ENCODE measurements around the gene CNTNAP5. TPM values are rescaled to one million over a fixed set of nuclear protein-coding genes. Genes with fewer than 3 reads are reported as not detected.

Gene CNTNAP5
- total RNA-seq, 3 donors from 2014 or later (not counting 1 experiment from before 2014, with no cell fraction given), result not detected

DNA sequence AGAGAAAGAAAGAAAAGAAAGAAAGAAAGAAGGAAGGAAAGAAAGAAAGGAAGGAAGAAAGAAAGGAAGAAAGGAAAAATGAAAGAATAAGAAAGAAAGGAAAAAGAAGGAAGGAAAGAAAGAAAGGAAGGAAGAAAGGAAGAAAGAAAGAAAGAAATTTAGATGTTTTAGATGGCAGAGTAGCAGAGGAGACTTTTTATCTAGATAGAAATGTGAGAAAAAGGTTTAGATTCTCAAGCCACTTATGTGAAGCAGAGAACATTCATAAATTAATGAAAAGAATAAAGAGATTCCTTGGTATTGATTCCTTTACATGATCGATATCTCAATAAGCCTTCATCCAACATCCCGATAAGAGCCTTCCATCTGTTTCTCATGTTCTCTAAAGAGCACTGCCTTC is 513.5 kb downstream of the CNTNAP5 start:
- H3K27ac ChIP-seq (ENCODE audit: low read length), result no peak overlapping the region
- no peaks in the 10 kb centered on the region for H3K9me3 ChIP-seq (ENCODE audit: control insufficient read depth, insufficient read depth, low read length)
- intact Hi-C loops (cut with micrococcal nuclease), result no loop called here
- no peaks in the 10 kb centered on the region for H3K27me3 ChIP-seq (ENCODE audit: control insufficient read depth, insufficient read depth, low read length)
- no peak for DNase-seq
- no peak overlapping the region for H3K27ac Mint-ChIP-seq
- no peak overlapping the region for H3K4me3 ChIP-seq (ENCODE audit: low read length)
- ATAC-seq, result no peak
- H3K27me3 Mint-ChIP-seq (ENCODE audit: low read depth in 2 of 2), result no peaks in the 10 kb centered on the region
- no peak overlapping the region for H3K4me3 Mint-ChIP-seq
- no peaks in the 10 kb centered on the region for H3K4me1 ChIP-seq (ENCODE audit: control insufficient read depth, insufficient read depth, low read length)
- no peaks in the 10 kb centered on the region for H3K36me3 Mint-ChIP-seq
- H3K4me1 Mint-ChIP-seq, result no peaks in the 10 kb centered on the region
- TF ChIP-seq, protein P1, sequence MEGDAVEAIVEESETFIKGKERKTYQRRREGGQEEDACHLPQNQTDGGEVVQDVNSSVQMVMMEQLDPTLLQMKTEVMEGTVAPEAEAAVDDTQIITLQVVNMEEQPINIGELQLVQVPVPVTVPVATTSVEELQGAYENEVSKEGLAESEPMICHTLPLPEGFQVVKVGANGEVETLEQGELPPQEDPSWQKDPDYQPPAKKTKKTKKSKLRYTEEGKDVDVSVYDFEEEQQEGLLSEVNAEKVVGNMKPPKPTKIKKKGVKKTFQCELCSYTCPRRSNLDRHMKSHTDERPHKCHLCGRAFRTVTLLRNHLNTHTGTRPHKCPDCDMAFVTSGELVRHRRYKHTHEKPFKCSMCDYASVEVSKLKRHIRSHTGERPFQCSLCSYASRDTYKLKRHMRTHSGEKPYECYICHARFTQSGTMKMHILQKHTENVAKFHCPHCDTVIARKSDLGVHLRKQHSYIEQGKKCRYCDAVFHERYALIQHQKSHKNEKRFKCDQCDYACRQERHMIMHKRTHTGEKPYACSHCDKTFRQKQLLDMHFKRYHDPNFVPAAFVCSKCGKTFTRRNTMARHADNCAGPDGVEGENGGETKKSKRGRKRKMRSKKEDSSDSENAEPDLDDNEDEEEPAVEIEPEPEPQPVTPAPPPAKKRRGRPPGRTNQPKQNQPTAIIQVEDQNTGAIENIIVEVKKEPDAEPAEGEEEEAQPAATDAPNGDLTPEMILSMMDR (IDR thresholded peaks at IDR 0.05), result no peak
- no peaks in the 10 kb centered on the region for H3K36me3 ChIP-seq (ENCODE audit: control insufficient read depth, insufficient read depth, low read length)
- peaks cover 9 to 22% of the 10 kb centered on the region in 2 donors for H3K9me3 Mint-ChIP-seq
- WGBS (ENCODE audit: insufficient coverage), result 98% methylated on average over 2 of the region's 2 CpGs

DNA sequence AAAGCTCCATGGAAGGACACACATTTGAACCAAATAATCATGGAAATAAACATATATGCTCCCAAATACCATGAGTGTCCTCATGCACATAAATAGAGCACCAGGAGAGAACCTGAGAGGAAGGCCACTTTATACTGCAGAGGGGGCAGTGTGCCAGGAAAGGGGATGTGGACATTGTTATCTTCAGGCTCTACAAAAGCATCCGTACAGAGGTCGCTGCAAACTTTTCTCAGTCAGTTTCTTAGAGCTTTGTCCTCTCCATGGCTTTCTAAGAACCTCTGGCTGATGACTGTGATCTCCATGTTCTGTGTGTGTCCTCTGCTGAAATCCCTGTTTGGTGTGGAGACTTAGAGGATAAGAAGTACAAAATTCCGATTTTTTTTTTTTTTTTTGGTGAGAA is 515.7 kb downstream of the CNTNAP5 start:
- H3K27ac ChIP-seq (ENCODE audit: low read length), result no peak overlapping the region
- DNase-seq (no peak), ATAC-seq (no peak)
- no peaks in the 10 kb centered on the region for H3K36me3 Mint-ChIP-seq
- H3K4me1 ChIP-seq (ENCODE audit: control insufficient read depth, insufficient read depth, low read length), result no peaks in the 10 kb centered on the region
- no peaks in the 10 kb centered on the region for H3K9me3 ChIP-seq (ENCODE audit: control insufficient read depth, insufficient read depth, low read length)
- peaks cover 8 to 17% of the 10 kb centered on the region in 2 donors for H3K9me3 Mint-ChIP-seq
- H3K27me3 Mint-ChIP-seq (ENCODE audit: low read depth in 2 of 2), result no peaks in the 10 kb centered on the region
- no peaks in the 10 kb centered on the region for H3K36me3 ChIP-seq (ENCODE audit: control insufficient read depth, insufficient read depth, low read length)
- H3K27ac Mint-ChIP-seq, result no peak overlapping the region
- TF ChIP-seq, protein P1 (IDR thresholded peaks at IDR 0.05), result no peak
- no peak overlapping the region for H3K4me3 Mint-ChIP-seq
- H3K4me3 ChIP-seq (ENCODE audit: low read length), result no peak overlapping the region
- WGBS (ENCODE audit: insufficient coverage), result 60% methylated on average over 2 of the region's 3 CpGs
- H3K4me1 Mint-ChIP-seq, result no peaks in the 10 kb centered on the region
- no peaks in the 10 kb centered on the region for H3K27me3 ChIP-seq (ENCODE audit: control insufficient read depth, insufficient read depth, low read length)
- intact Hi-C loops (cut with micrococcal nuclease), result no loop called here

DNA sequence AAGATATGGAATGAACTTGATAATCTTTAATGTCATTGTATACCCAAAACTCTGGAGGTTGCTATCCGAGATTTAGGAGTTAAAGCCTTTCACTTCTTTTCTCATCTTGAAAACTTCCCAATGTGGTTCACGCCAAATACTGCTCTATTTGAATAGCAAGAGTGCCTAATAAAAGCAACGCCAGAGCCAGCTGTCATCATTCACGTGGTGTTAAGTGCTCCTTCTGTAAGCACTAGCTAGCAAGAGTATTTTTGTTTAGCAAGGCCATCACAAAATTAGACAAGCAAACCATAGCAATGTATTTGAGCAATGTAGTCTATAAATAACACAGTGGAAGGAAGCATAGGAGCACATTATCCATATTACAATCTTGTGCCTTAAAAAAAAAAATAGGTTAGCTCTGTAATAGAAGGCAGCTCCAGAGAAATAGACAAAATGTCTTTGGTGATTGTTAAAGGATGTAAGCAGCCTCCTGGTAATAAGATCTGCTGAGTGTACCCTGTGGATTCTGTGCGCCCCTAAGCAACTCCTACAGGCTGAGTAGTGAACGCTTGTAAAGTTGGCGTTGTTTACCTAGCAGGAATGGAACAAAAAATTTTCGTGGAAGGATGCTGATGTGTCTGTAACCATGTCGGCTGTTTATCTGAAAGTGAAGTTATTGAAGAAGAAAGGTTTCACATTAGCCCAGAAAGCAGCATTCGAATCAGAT is 518.0 kb downstream of the CNTNAP5 start:
- no peaks in the 10 kb centered on the region for H3K36me3 Mint-ChIP-seq
- no peak overlapping the region for H3K4me3 Mint-ChIP-seq
- ATAC-seq (no peak), DNase-seq (no peak)
- Histone ChIP-seq H3K36me3 (ENCODE audit: control insufficient read depth, insufficient read depth, low read length) (no peaks in the 10 kb centered on the region), H3K4me1 (ENCODE audit: control insufficient read depth, insufficient read depth, low read length) (no peaks in the 10 kb centered on the region), H3K27ac (ENCODE audit: low read length) (no peak overlapping the region), H3K27me3 (ENCODE audit: control insufficient read depth, insufficient read depth, low read length) (no peaks in the 10 kb centered on the region), H3K9me3 (ENCODE audit: control insufficient read depth, insufficient read depth, low read length) (no peaks in the 10 kb centered on the region), H3K4me3 (ENCODE audit: low read length) (no peak overlapping the region)
- 84% methylated on average over 10 of the region's 10 CpGs for WGBS (ENCODE audit: insufficient coverage)
- H3K4me1 Mint-ChIP-seq, result no peaks in the 10 kb centered on the region
- peaks cover 7 to 14% of the 10 kb centered on the region in 2 donors for H3K9me3 Mint-ChIP-seq
- H3K27me3 Mint-ChIP-seq (ENCODE audit: low read depth in 2 of 2), result no peaks in the 10 kb centered on the region
- TF ChIP-seq, protein P1 (IDR thresholded peaks at IDR 0.05), result no peak
- intact Hi-C loops (cut with micrococcal nuclease), result no loop called here
- no peak overlapping the region for H3K27ac Mint-ChIP-seq

DNA sequence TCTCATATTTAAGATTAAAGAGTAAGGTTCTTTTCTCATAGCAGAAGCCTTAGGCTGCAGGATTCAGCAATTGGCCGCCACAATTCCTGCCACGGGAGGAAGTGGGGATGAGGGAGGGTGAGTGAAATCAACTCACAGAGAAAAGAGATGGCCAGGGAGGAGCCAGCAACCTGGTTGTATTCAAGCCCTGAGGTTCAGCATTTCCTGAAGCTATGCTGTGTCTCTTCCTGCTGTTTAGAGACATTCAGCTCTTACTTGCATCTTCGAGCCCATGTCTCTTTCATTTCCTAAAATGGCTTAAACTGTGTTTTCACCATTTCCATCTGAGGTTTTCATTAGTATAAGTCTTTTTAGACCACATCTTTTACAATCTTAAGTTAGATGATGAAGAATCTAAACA is 522.6 kb downstream of the CNTNAP5 start:
- Histone ChIP-seq H3K27ac (ENCODE audit: low read length) (no peak overlapping the region), H3K9me3 (ENCODE audit: control insufficient read depth, insufficient read depth, low read length) (no peaks in the 10 kb centered on the region), H3K27me3 (ENCODE audit: control insufficient read depth, insufficient read depth, low read length) (no peaks in the 10 kb centered on the region), H3K4me1 (ENCODE audit: control insufficient read depth, insufficient read depth, low read length) (no peaks in the 10 kb centered on the region), H3K36me3 (ENCODE audit: control insufficient read depth, insufficient read depth, low read length) (no peaks in the 10 kb centered on the region), H3K4me3 (ENCODE audit: low read length) (no peak overlapping the region)
- WGBS (ENCODE audit: insufficient coverage), result 41% methylated on average over 3 of the region's 3 CpGs
- ATAC-seq (no peak), DNase-seq (no peak)
- intact Hi-C loops (cut with micrococcal nuclease), result no loop called here
- TF ChIP-seq, protein P1 (IDR thresholded peaks at IDR 0.05), result no peak
- Mint-ChIP-seq H3K9me3 (peaks cover under 1 to 6% of the 10 kb centered on the region in 2 donors), H3K4me1 (no peaks in the 10 kb centered on the region), H3K27ac (no peak overlapping the region), H3K27me3 (ENCODE audit: low read depth in 2 of 2) (no peaks in the 10 kb centered on the region), H3K4me3 (no peak overlapping the region), H3K36me3 (no peaks in the 10 kb centered on the region)

Measured in natural killer cell (primary cell).